Colonic mucosa (tissue), 4 donors: ENCODE data around the gene KCNN3. TPM values are rescaled to one million over a fixed set of nuclear protein-coding genes. Genes with fewer than 3 reads are reported as not detected.

ENCODE experiments used
- DNase-seq: peaks from one replicate; pipeline ENCODE4 v3.0.0-alpha.2; 2020
- H3K27ac ChIP-seq: fragments of 200-600 bp; one replicate; pipeline ENCODE4 v1.8.0; 2021
- H3K27me3 ChIP-seq: fragments of 200-600 bp; one replicate; pipeline ENCODE4 v1.8.0; 2021
- H3K36me3 ChIP-seq: fragments of 200-600 bp; one replicate; pipeline ENCODE4 v1.8.0; 2021
- H3K4me1 ChIP-seq: fragments of 200-600 bp; one replicate; pipeline ENCODE4 v1.8.0; 2021; ENCODE audit warnings: mild to moderate bottlenecking
- H3K4me3 ChIP-seq: fragments of 200-600 bp; one replicate; pipeline ENCODE4 v1.8.0; 2021
- H3K9ac ChIP-seq, 2 donors: one replicate each; pipeline ENCODE4 v1.7.0; 2013; ENCODE audit warnings: control low read depth in 2 of 2, low read depth in 2 of 2, low read length in 2 of 2
- H3K9me3 ChIP-seq: fragments of 200-600 bp; one replicate; pipeline ENCODE4 v1.8.0; 2021
- intact Hi-C: fragments of 100-400 bp; cut with DNase I; formaldehyde crosslinking; loops from one replicate; pipeline ENCODE4 v1.14.1; 2022
- total RNA-seq, 2 donors: library from RNA; stranded (reverse); fragmentation: NEBNext Ultra II Directional in 1 of 2; extraction: Animal tissue kit (Norgen Biotek cat#: 25700) in 1 of 2; gene quantifications; one replicate each; pipeline ENCODE4 v1.2.1, GENCODE V29; 2021
- TF ChIP-seq, protein P1 (sequence below): fragments of 200-600 bp; IDR thresholded peaks from one replicate; pipeline ENCODE4 v1.8.0; 2022; ENCODE audit warnings: antibody characterized with exemption, mild to moderate bottlenecking
- donor health status: healthy.
- donor health status: DM: no; HTN: no; CAD: no.
- donor health status: DM: no; HTN: no; CAD: no.

The KCNN3 gene
- total RNA-seq, 2 donors from 2014 or later = 0.99 to 2.5 TPM

DNA sequence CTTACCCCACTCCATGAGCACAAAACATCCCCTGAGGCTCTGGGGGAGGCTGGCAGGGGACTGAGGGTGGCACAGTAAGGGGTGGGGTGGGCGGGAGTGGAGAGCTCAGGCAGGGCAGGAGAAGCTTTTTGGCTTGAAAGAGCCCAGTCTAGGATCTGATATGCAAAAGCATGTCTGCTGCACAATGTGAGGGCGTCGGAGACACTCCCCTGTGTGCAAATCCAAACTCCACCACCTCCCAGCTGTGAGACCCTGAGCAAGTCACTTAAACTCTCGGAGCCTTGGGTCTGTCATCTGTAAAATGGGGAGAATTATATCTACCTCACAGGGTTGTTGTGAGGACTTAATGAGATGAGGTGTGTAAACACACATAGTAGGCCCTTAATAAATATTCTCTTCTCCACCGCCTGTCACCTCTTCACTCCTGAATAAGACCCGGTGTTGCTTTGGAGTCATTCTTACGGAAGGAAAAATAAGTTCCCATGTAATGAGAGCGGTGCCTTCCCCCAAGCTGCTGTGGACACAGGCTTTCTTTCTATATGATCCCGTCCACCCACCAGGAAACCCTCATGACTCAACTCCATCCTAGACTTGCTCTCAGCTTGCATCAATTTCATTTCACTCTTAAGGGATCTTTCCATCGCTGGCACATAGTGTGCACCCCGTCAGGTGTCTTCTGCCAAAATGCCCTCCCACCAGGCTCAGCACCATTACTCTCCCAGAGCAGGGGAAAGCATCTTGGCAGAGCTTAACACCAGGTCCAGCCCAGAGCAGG is 12.5 kb downstream of the KCNN3 start:
- intact Hi-C loops = no loop called here
- TF ChIP-seq, protein P1, sequence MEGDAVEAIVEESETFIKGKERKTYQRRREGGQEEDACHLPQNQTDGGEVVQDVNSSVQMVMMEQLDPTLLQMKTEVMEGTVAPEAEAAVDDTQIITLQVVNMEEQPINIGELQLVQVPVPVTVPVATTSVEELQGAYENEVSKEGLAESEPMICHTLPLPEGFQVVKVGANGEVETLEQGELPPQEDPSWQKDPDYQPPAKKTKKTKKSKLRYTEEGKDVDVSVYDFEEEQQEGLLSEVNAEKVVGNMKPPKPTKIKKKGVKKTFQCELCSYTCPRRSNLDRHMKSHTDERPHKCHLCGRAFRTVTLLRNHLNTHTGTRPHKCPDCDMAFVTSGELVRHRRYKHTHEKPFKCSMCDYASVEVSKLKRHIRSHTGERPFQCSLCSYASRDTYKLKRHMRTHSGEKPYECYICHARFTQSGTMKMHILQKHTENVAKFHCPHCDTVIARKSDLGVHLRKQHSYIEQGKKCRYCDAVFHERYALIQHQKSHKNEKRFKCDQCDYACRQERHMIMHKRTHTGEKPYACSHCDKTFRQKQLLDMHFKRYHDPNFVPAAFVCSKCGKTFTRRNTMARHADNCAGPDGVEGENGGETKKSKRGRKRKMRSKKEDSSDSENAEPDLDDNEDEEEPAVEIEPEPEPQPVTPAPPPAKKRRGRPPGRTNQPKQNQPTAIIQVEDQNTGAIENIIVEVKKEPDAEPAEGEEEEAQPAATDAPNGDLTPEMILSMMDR = no peak
- Histone ChIP-seq H3K36me3 (no peaks in the 10 kb centered on the region), H3K27me3 (no peaks in the 10 kb centered on the region), H3K4me1 (no peaks in the 10 kb centered on the region), H3K9me3 (no peaks in the 10 kb centered on the region), H3K4me3 (no peak overlapping the region), H3K27ac (no peak overlapping the region), H3K9ac (no peak overlapping the region)
- DNase-seq = no peak

DNA sequence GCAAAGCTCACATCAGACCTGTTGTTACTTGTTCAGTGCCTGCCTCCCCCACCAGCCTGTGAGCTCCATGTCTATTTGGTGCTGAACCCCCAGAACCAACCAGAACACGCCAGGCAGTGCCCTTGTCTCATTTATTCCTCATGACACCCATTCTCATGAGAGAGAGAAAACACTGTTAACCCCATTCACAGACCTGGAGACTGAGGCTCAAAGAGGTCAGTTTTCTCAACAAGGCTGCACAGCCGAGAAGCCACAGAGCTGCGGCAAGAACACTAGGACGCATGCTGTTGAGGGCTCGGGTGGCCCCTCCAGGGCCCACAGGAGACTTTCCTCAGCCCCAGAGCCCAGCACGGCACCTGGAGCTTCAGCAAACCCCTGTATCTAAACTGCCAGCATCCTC is 13.1 kb downstream of the KCNN3 start:
- no peak for DNase-seq
- Histone ChIP-seq H3K27ac (no peak overlapping the region), H3K27me3 (no peaks in the 10 kb centered on the region), H3K36me3 (no peaks in the 10 kb centered on the region), H3K4me1 (no peaks in the 10 kb centered on the region), H3K9ac (peak overlapping the region in 1 of 2 donors; percentile 24), H3K4me3 (no peak overlapping the region), H3K9me3 (no peaks in the 10 kb centered on the region)
- TF ChIP-seq, protein P1 = no peak
- intact Hi-C loops = no loop called here

DNA sequence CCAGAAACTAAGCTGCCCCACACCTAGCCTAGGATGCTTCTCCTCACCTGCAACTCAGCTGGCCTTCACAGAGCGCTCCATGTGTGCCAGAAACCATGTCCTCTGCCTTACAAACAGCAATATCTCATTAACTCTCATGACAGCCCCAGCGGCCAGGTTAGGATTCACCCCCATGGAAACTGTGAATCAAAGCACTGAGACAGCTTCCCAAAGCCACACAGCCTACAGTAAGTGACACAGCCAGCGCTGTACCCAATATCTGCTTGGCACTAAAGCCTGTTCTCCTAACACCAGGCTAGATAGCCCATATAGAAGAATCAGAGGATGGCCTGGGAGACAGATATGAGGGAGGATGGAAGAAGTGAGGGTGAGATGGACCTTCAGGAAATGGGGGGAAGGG is 13.5 kb downstream of the KCNN3 start:
- no peaks in the 10 kb centered on the region for H3K27me3 ChIP-seq
- H3K9me3 ChIP-seq = no peaks in the 10 kb centered on the region
- no peaks in the 10 kb centered on the region for H3K36me3 ChIP-seq
- no peak overlapping the region for H3K9ac ChIP-seq
- intact Hi-C loops = no loop called here
- no peak overlapping the region for H3K4me3 ChIP-seq
- TF ChIP-seq, protein P1 = no peak
- no peaks in the 10 kb centered on the region for H3K4me1 ChIP-seq
- DNase-seq = no peak
- no peak overlapping the region for H3K27ac ChIP-seq

DNA sequence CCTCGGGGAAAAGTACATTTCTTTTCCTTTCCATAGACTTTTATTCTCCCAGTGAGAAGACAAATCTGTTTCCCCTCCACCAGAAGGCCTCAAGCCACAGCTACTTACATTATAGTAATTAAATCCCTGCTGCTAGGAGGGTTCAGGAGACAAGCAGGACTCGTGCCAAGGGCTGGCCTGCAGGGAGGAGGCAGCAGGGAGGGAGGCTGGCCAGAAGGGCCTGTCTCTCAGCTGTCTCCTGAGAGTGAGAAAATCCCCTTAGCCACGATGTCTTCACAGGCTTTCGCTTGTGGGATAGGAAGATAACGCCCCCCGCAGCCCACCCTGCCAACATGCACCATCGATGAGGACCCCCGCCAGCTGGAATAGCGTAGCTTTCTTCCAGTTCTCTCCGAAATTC is 14.0 kb downstream of the KCNN3 start:
- H3K27ac ChIP-seq = no peak overlapping the region
- DNase-seq = no peak
- H3K27me3 ChIP-seq = no peaks in the 10 kb centered on the region
- H3K4me3 ChIP-seq = no peak overlapping the region
- no peaks in the 10 kb centered on the region for H3K9me3 ChIP-seq
- TF ChIP-seq, protein P1 = no peak
- no peaks in the 10 kb centered on the region for H3K4me1 ChIP-seq
- no peaks in the 10 kb centered on the region for H3K36me3 ChIP-seq
- no peak overlapping the region for H3K9ac ChIP-seq
- intact Hi-C loops = no loop called here

DNA sequence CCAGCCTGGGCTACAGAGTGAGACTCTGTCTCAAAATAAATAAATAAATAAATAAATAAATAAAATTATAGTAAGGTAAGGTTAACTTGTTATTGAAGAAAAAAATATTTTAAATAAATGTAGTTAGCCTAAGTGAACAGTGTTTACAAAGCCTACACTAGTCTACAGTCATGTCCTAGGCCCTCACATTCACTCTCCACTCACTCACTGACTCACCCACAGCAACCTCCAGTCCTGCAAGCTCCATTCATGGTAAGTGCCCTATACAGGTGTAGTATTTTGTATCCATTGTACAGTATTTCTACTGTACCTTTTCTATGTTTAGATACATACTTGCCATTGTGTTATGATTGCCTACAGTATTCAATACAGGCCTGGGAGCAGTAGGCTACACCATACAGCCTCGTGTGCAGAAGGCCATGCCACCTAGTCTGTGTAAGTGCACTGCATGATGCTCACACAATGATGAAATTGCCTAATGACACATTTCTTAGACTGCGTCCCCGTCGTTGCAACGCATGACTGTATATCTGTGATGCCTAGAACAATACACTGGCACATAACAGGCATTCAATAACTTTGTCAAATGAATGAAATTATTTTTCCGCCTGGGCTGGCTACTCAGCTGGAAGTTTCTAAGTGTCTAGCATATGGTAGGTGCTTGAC is 14.8 kb downstream of the KCNN3 start:
- DNase-seq = no peak
- H3K27me3 ChIP-seq = no peaks in the 10 kb centered on the region
- TF ChIP-seq, protein P1 = no peak
- H3K27ac ChIP-seq = no peak overlapping the region
- intact Hi-C loops = no loop called here
- H3K4me3 ChIP-seq = no peak overlapping the region
- no peaks in the 10 kb centered on the region for H3K4me1 ChIP-seq
- H3K36me3 ChIP-seq = no peaks in the 10 kb centered on the region
- H3K9ac ChIP-seq = no peak overlapping the region
- no peaks in the 10 kb centered on the region for H3K9me3 ChIP-seq
